ENCODE results near the gene OTOA. TPM values are rescaled to one million over a fixed set of nuclear protein-coding genes. Genes with fewer than 3 reads are reported as not detected.
"Not testable (repeated sequence)": the region's sequence is repeated elsewhere in the genome, so short reads cannot be mapped to it uniquely, and the experiment has no call there.

Gene OTOA
- total RNA-seq, 4 donors from 2014 or later: 0.32 TPM; not detected in 3

DNA sequence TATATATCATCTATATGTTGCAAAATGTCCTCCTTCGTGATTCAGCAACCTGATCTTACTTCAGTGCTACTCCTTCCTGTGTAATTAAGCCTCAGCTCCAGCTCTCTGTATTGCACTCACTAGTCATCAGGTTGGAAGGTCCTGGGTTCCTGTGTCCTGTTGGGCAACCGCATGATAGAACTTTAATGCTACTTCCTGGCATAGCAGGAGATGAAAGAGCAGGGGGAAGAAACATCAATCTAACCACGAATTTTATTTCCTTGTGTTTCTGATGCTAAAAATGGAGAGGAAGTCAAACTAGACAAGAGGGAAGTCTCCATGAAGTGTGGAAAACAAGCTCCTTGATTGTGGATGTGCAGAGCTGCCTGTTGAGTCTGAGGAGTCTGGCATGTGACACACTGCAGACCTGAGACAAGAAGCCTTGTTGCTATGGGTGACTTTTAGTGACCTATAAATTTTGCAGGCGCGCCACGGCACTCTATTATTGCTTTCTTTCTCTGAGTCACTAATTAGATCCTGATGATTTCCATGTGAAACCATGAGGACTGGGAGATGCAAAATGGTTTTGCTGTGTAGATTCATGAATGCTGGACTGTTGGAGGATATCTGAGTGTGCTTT lies 37.0 kb upstream of the OTOA start:
- H3K27me3 ChIP-seq: no peaks in the 10 kb centered on the region
- 26 to 52% methylated on average over 3 to 6 of the region's 6 CpGs for WGBS, 2 donors (ENCODE audit: low coverage in 1 of 2)
- intact Hi-C loops (cut with DNase I; ENCODE audit: low total_unique reads): no loop called here
- H3K27ac ChIP-seq: peak overlapping the region; percentile 10 to 31 (median 22)
- H3K9me3 ChIP-seq: no peaks in the 10 kb centered on the region
- peaks cover 0 to 18% (median 8%) of the 10 kb centered on the region in 4 donors for H3K4me1 ChIP-seq
- DNase-seq: no peak
- H3K4me3 ChIP-seq: no peak overlapping the region
- TF ChIP-seq POLR2A (IDR thresholded peaks at IDR 0.05): no peak
- peak in 1 of 3 donors; percentile 63 for TF ChIP-seq POLR2AphosphoS5 (IDR thresholded peaks at IDR 0.05)
- H3K36me3 ChIP-seq: peaks cover 0 to 27% (median 5%) of the 10 kb centered on the region in 4 donors
- in situ Hi-C loops (cut with MboI; ENCODE audit: low pct_ligation_motif_present in 1 of 4, low pct_unique_long_range_greater_than_20kb in 1 of 4, low sequenced_read_pairs in 3 of 4): no loop called here

DNA sequence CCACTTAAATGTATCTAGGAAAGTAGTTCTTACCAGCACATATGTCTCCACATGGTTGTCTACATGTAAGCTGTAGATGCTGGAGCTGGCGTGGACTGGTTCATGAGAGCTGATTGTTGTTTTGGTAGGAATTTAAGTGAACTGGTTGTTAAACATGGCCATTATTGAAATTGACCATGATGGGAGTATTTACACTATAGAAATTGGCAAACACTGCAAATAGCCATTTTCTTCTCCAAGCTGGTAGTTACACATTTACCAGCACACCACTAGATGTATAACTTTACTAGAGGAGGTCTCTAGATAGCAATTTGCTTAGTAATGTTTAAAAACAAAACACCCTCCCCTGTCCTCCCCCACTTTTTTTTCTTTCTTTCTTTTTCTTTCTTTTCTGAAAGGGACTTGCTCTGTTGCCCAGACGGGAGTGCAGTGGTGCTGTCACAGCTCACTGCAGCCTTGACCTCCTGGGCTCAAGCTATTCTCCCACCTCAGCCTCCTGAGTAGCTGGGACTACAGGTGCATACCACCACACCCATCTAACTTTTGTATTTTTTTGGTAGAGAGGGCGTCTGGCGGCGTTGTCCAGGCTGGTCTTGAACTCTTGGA lies 35.5 kb upstream of the OTOA start:
- intact Hi-C loops (cut with DNase I; ENCODE audit: low total_unique reads): no loop called here

DNA sequence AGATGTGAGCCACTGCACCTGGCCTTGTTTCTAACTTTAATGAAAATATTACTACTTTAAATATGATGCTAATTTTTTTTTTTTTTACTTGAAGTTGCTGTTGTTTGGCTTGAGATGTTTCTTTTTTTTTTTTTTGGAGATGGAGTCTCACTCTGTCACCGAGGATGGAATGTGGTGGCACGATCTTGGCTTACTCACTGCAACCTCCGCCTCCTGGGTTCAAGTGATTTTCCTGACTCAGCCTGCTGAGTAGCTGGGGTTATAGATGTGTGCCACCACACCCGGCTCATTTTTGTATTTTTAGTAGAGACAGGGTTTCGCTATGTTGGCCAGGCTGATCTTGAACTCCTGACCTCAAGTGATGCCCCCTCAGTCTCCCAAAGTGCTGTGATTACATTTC lies 35.0 kb upstream of the OTOA start:
- TF ChIP-seq POLR2A (IDR thresholded peaks at IDR 0.05) (no peak), POLR2AphosphoS5 (IDR thresholded peaks at IDR 0.05) (no peak), EP300 (IDR thresholded peaks at IDR 0.05; ENCODE audit: low read depth) (no peak)
- TF ChIP-seq, protein P1, sequence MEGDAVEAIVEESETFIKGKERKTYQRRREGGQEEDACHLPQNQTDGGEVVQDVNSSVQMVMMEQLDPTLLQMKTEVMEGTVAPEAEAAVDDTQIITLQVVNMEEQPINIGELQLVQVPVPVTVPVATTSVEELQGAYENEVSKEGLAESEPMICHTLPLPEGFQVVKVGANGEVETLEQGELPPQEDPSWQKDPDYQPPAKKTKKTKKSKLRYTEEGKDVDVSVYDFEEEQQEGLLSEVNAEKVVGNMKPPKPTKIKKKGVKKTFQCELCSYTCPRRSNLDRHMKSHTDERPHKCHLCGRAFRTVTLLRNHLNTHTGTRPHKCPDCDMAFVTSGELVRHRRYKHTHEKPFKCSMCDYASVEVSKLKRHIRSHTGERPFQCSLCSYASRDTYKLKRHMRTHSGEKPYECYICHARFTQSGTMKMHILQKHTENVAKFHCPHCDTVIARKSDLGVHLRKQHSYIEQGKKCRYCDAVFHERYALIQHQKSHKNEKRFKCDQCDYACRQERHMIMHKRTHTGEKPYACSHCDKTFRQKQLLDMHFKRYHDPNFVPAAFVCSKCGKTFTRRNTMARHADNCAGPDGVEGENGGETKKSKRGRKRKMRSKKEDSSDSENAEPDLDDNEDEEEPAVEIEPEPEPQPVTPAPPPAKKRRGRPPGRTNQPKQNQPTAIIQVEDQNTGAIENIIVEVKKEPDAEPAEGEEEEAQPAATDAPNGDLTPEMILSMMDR (IDR thresholded peaks at IDR 0.05): no peak
- no peak overlapping the region for H3K4me3 ChIP-seq
- in situ Hi-C loops (cut with MboI; ENCODE audit: low pct_ligation_motif_present in 1 of 4, low pct_unique_long_range_greater_than_20kb in 1 of 4, low sequenced_read_pairs in 3 of 4) (no loop called here), intact Hi-C loops (cut with DNase I; ENCODE audit: low total_unique reads) (no loop called here)
- 99 to 100% methylated on average over 2 to 5 of the region's 5 CpGs for WGBS, 2 donors (ENCODE audit: low coverage in 1 of 2)
- no peak for DNase-seq
- no peak overlapping the region for H3K27ac ChIP-seq
- peaks cover 0 to 21% (median 5%) of the 10 kb centered on the region in 4 donors for H3K36me3 ChIP-seq
- no peaks in the 10 kb centered on the region for H3K27me3 ChIP-seq
- H3K9me3 ChIP-seq: no peaks in the 10 kb centered on the region
- H3K4me1 ChIP-seq: peaks cover 0 to 18% (median 8%) of the 10 kb centered on the region in 4 donors

More for the DNA sequence above, 35.5 kb upstream of the OTOA start:
- DNase-seq: no peak
- no peaks in the 10 kb centered on the region for H3K27me3 ChIP-seq
- in situ Hi-C loops (cut with MboI; ENCODE audit: low pct_ligation_motif_present in 1 of 4, low pct_unique_long_range_greater_than_20kb in 1 of 4, low sequenced_read_pairs in 3 of 4): no loop called here
- 89 to 95% methylated on average over 1 to 5 of the region's 5 CpGs for WGBS, 2 donors (ENCODE audit: low coverage in 1 of 2)
- H3K36me3 ChIP-seq: peaks cover 0 to 23% (median 5%) of the 10 kb centered on the region in 4 donors
- H3K4me3 ChIP-seq: no peak overlapping the region
- peaks cover 0 to 18% (median 8%) of the 10 kb centered on the region in 4 donors for H3K4me1 ChIP-seq
- no peak overlapping the region for H3K27ac ChIP-seq
- no peaks in the 10 kb centered on the region for H3K9me3 ChIP-seq
- TF ChIP-seq POLR2A (IDR thresholded peaks at IDR 0.05) (no peak), POLR2AphosphoS5 (IDR thresholded peaks at IDR 0.05) (no peak), EP300 (IDR thresholded peaks at IDR 0.05; ENCODE audit: low read depth) (no peak)
- TF ChIP-seq, protein P1 (IDR thresholded peaks at IDR 0.05): no peak

DNA sequence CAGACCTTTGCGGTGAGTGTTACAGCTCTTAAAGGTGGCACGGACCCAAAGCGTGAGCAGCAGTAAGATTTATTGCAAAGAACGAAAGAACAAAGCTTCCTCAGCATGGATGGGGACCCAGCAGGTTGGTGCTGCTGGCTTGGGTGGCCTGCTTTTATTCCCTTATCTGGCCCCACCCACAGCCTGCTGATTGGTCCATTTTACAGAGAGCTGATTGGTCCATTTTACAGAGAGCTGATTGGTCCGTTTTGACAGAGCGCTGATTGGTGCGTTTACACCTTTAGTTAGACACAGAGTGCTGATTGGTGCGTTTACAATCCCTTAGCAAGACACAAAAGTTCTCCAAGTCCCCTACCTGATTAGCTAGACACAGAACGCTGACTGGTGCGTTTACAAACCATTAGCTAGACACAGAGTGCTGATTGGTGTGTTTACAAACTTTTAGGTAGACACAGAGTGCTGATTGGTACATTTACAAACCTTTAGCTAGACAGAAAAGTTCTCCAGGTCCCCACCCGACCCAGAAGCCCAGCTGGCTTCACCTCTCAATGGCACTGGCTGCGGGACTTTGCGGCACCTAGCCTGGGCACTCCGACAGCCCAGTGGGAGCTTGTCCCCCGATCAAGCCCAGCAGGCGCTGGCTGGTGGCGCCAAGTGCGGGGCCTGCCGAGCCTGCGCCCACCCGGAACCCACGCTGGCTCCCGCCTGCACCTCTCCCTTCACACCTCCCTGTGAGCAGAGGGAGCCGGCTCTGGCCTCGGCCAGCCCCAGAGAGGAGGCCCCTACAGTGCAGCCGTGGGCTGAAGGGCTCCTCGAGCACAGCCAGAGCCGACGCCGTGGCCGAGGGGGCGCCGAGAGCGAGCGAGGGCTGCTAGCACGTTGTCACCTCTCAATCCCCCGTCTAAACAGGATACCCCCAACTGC lies 33.9 kb upstream of the OTOA start:
- H3K27ac ChIP-seq; H3K27me3 ChIP-seq; H3K4me3 ChIP-seq; in situ Hi-C loops (cut with MboI; ENCODE audit: low pct_ligation_motif_present in 1 of 4, low pct_unique_long_range_greater_than_20kb in 1 of 4, low sequenced_read_pairs in 3 of 4); DNase-seq; H3K9me3 ChIP-seq; intact Hi-C loops (cut with DNase I; ENCODE audit: low total_unique reads): not testable (repeated sequence)
- Histone ChIP-seq H3K36me3 (peaks cover 0 to 21% (median 5%) of the 10 kb centered on the region in 4 donors), H3K4me1 (peaks cover 0 to 18% (median 8%) of the 10 kb centered on the region in 4 donors)
- WGBS, 2 donors (ENCODE audit: low coverage in 1 of 2): 83 to 98% methylated on average over 1 to 37 of the region's 37 CpGs

DNA sequence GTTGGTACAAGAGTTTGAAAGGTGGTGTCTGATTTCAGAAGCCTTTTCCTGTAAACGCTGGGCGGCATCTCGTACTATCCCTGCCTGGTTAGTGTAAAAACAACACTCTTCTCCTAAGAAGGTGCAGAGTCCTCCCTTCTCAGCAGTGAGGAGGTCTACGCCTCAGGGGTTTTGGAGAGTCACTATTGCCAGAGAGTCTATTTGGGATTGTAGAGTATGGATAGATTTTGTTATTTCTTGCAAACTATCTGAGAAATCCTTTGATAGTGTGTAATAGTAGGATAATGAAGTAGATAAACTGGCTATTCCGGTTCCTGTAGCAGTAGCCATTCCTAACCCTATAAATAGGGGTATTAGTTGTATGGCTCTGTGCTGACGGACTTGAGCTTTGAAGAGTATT lies 32.9 kb upstream of the OTOA start:
- in situ Hi-C loops (cut with MboI; ENCODE audit: low pct_ligation_motif_present in 1 of 4, low pct_unique_long_range_greater_than_20kb in 1 of 4, low sequenced_read_pairs in 3 of 4); H3K27me3 ChIP-seq; DNase-seq; H3K4me3 ChIP-seq; H3K27ac ChIP-seq; intact Hi-C loops (cut with DNase I; ENCODE audit: low total_unique reads); H3K9me3 ChIP-seq: not testable (repeated sequence)
- Histone ChIP-seq H3K36me3 (peaks cover 0 to 12% (median 5%) of the 10 kb centered on the region in 4 donors), H3K4me1 (peaks cover 0 to 14% (median 8%) of the 10 kb centered on the region in 4 donors)
- 90 to 100% methylated on average over 2 to 6 of the region's 6 CpGs for WGBS, 2 donors (ENCODE audit: low coverage in 1 of 2)

DNA sequence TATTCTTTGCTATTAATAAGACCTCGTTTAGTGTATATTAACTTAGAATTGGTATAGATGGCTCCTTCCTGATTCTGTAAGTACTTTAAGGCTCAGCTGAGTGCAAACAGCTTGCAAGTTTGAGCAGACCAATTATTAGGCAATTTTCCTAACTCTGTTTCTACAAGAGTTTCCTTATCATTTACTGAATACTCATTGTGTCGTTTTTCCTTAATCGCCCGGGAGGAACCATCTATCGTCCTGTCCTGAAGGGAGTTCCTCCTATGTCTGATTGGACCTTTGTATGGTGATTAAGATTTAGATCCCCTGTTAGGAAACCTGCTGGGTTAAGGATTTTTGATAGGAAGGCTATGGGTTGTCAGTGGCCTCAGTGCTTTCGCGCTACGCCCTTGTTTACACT lies 32.4 kb upstream of the OTOA start:
- H3K4me3 ChIP-seq; H3K27ac ChIP-seq; DNase-seq; H3K27me3 ChIP-seq; intact Hi-C loops (cut with DNase I; ENCODE audit: low total_unique reads); H3K4me1 ChIP-seq; in situ Hi-C loops (cut with MboI; ENCODE audit: low pct_ligation_motif_present in 1 of 4, low pct_unique_long_range_greater_than_20kb in 1 of 4, low sequenced_read_pairs in 3 of 4); H3K9me3 ChIP-seq: not testable (repeated sequence)
- WGBS, 2 donors (ENCODE audit: low coverage in 1 of 2): 84 to 91% methylated on average over 6 to 8 of the region's 8 CpGs
- H3K36me3 ChIP-seq: peaks cover 0 to 12% (median 5%) of the 10 kb centered on the region in 4 donors

DNA sequence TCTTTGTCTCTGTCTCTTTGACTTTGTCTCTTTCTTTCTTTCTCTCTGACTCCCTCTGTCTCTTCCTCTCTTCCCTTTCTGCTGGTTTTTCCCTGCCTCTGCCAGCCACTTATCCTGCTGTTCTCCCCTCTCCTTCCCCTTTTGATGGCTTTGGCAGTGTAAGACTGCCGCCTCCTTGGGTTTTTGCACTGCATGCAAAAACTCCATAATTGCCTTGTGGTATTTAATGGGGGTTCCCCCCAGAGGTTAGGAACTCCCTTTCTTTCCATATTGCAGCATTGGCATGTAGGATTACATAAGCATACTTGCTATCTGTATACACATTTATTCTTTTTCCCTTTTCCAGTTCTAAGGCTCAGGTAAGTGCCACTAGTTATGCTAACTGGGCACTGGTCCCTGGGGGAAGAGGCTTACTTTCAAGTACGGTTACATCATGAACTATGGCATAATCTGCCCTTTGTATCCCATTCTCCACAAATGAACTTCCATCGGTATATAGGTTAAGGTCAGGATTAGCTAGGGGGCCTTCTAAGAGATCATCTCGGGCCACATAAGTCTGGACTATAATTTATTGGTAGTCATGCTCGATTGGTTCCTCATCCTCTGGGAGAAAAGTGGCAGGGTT lies 31.7 kb upstream of the OTOA start:
- H3K27ac ChIP-seq; H3K9me3 ChIP-seq; in situ Hi-C loops (cut with MboI; ENCODE audit: low pct_ligation_motif_present in 1 of 4, low pct_unique_long_range_greater_than_20kb in 1 of 4, low sequenced_read_pairs in 3 of 4); H3K27me3 ChIP-seq; H3K4me1 ChIP-seq; H3K4me3 ChIP-seq; DNase-seq; intact Hi-C loops (cut with DNase I; ENCODE audit: low total_unique reads): not testable (repeated sequence)
- H3K36me3 ChIP-seq: peaks cover 0 to 12% (median 5%) of the 10 kb centered on the region in 4 donors
- WGBS, 2 donors (ENCODE audit: low coverage in 1 of 2): 93 to 94% methylated on average over 2 to 5 of the region's 5 CpGs

All from transverse colon (tissue), 4 donors.